HEK293T (cell line): ENCODE data around the gene MOV10L1.

ENCODE experiments used
- ARNT ChIP-seq: fragments of 450-650 bp; IDR thresholded peaks from 2 replicates; pipeline ENCODE4 v1.6.1; 2017; ENCODE audit warnings: mild to moderate bottlenecking
- BHLHE40 ChIP-seq: fragments of 450-650 bp; IDR thresholded peaks from 2 replicates; pipeline ENCODE4 v1.6.1; 2016; ENCODE audit warnings: mild to moderate bottlenecking, moderate library complexity, borderline replicate concordance
- CTBP1 ChIP-seq: fragments of 450-650 bp; IDR thresholded peaks from 2 replicates; pipeline ENCODE4 v1.6.1; 2016; ENCODE audit warnings: borderline replicate concordance
- FOXA1 ChIP-seq: fragments of 450-650 bp; IDR thresholded peaks from 2 replicates; pipeline ENCODE4 v1.6.1; 2016; ENCODE audit warnings: mild to moderate bottlenecking
- FOXK2 ChIP-seq: fragments of 450-650 bp; IDR thresholded peaks from 2 replicates; pipeline ENCODE4 v1.6.1; 2016; ENCODE audit warnings: mild to moderate bottlenecking
- FOXM1 ChIP-seq: fragments of 450-650 bp; IDR thresholded peaks from 2 replicates; pipeline ENCODE4 v1.6.1; 2017; ENCODE audit warnings: mild to moderate bottlenecking, borderline replicate concordance
- HDGF ChIP-seq: fragments of 450-650 bp; IDR thresholded peaks from 2 replicates; pipeline ENCODE4 v1.6.1; 2017; ENCODE audit warnings: antibody characterized with exemption, borderline replicate concordance
- L3MBTL2 ChIP-seq: fragments of 450-650 bp; conservative IDR thresholded peaks from 2 replicates; pipeline ENCODE4 v1.6.1; 2016; ENCODE audit warnings: mild to moderate bottlenecking
- SP1 ChIP-seq: fragments of 450-650 bp; IDR thresholded peaks from 2 replicates; pipeline ENCODE4 v1.6.1; 2017
- SUZ12 ChIP-seq: fragments of 450-650 bp; IDR thresholded peaks from 2 replicates; pipeline ENCODE4 v1.6.1; 2016; ENCODE audit warnings: mild to moderate bottlenecking
- TARDBP ChIP-seq: fragments of 450-650 bp; IDR thresholded peaks from 2 replicates; pipeline ENCODE4 v1.6.1; 2016

DNA sequence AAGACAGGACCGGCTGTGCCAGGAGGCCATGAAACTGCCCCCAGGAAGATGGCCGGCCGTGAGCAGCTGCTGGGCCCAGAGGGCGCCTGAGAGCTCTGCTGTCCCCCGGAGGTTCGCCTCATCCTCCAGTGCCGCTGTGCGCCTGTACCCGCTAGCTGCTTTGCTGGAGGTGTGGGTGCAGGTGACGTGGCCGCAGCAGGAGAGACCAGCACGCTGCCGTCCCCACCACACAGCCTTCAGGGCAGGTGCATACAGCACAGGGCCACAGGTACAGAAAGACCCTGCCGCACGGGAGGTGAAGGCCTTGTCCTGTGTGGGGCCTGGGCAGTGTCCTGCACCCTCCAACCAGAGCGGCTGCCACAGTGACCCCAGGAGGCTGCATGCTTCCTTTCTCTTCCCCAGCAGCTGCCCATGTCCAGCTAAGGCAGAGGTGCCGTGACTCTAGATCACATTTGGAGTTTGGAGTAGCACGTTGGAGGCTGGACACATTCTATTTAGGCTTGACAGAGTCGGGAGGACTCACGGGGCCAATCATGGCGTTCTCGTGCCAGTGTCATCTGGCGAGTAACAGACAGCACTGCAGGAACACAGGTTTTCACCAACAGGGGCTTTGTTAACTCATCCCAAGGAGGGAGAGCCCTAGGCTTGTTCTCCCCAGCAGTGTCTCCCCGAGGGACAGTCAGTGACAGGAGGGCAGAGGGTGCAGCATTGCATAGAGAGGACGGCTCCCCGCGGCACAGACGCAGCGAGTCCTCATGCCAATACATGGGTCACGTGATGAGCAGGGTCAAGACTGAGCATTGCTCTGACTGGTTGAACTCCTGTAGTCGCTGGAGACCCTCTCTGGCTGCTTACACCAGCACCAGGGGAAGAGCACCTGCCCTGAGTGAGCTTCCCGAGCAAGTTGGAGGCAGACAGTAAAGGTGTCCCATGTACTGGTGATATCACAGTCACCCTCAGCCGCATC lies 62.0 kb downstream of the MOV10L1 start:
- TF ChIP-seq ARNT (no peak), BHLHE40 (no peak), SUZ12 (no peak), FOXA1 (no peak), SP1 (no peak), FOXK2 (no peak), HDGF (no peak), FOXM1 (no peak), L3MBTL2 (no peak), TARDBP (no peak), CTBP1 (no peak)
